GM12874 (cell line): ENCODE data around the gene VAV2.

Source experiments
- TF ChIP-seq, protein P1 (sequence below): IDR thresholded peaks from 2 replicates; pipeline ENCODE4 v1.5.1; 2011; ENCODE audit warnings: low read depth, mild to moderate bottlenecking, control low read depth, low read length, moderate library complexity; ENCODE audit not compliant: insufficient read depth

The VAV2 gene

DNA sequence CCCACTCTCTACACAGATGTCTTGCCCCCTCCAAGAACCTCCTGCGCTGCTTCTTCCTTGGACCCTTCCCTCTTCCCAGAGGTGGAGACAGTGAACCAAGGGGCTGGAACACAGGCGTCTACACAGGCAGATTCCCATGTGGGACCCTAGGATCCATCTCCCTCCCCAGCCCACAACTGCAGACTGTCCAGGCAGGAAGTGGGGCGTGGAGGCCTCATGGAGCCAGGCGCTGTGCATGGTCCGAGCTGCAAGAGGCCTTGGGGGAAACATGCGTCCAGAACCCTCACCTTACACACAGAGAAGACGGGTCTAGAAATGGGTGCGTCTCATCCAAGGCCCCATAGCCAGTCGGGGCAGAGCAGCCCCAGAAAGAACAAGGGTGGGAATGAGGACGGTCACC is 117.5 kb downstream of the VAV2 start:
- TF ChIP-seq, protein P1, sequence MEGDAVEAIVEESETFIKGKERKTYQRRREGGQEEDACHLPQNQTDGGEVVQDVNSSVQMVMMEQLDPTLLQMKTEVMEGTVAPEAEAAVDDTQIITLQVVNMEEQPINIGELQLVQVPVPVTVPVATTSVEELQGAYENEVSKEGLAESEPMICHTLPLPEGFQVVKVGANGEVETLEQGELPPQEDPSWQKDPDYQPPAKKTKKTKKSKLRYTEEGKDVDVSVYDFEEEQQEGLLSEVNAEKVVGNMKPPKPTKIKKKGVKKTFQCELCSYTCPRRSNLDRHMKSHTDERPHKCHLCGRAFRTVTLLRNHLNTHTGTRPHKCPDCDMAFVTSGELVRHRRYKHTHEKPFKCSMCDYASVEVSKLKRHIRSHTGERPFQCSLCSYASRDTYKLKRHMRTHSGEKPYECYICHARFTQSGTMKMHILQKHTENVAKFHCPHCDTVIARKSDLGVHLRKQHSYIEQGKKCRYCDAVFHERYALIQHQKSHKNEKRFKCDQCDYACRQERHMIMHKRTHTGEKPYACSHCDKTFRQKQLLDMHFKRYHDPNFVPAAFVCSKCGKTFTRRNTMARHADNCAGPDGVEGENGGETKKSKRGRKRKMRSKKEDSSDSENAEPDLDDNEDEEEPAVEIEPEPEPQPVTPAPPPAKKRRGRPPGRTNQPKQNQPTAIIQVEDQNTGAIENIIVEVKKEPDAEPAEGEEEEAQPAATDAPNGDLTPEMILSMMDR: no peak

DNA sequence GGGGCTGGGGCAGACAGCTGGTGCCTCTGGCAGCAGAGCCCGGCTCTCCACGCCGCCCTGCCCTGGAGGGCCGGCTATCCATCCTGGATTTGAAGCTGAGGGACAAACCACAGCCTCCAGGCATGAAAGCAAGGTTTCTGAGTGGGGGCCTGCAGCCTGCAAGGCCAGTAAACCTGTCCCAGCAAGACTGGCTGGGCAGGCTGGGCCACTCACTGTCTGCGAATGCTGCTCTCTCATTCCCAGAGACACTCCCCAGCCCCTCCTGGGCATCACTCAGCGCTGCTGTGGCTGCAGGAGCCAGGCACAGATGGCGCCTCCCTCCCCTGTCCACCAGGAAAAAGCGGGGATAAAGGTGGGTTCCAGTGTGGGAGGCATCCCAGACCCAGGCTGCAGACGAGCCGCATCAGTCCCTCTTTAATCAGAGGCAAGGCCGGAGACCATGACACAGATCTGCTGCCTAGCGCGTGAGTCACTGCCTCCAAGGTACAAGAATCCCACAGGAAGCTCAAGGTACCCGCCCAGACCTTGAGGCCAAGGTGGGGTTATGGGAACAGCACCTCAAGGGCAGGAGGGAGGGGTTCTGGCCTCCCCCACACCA is 118.0 kb downstream of the VAV2 start:
- TF ChIP-seq, protein P1: no peak

DNA sequence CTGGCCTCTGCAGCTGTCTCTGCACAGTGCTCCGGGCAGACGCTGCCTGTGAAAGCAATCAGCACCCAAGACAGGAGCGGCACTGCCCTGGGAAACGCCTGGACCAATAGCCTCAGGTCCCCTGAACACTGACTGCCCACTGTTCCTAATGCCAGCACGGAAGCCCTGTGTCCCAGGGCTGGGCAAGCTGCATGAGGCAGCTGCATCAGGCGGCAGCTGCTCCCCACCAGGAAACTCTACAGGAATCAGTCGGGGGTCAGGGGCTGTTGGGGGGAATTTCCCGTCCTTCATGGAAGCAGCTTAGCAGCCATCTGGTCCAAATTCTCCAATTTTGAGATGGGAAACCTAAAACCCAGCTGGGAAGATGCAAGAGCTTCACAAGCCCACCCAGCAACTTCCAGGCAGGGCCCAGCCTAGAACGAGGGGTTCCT is 118.6 kb downstream of the VAV2 start:
- TF ChIP-seq, protein P1: no peak

DNA sequence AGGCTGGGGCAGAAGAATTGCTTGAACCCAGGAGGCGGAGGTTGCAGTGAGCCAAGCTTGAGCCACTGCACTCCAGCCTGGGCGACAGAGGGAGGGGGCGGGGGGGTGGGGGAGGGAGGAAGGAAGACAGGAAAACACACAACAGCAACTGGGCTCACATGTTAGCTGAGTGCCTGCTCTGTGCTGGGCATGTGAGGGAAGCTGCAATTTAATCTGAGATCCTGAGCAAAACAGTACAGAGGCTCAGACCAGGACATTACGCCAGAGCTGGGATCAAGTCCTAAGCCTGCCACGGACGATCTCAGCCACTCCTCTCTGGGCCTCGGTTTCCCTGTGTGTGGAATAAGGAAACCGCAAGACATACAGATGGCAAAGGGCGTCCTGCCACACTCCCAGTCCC is 119.1 kb downstream of the VAV2 start:
- TF ChIP-seq, protein P1: no peak

DNA sequence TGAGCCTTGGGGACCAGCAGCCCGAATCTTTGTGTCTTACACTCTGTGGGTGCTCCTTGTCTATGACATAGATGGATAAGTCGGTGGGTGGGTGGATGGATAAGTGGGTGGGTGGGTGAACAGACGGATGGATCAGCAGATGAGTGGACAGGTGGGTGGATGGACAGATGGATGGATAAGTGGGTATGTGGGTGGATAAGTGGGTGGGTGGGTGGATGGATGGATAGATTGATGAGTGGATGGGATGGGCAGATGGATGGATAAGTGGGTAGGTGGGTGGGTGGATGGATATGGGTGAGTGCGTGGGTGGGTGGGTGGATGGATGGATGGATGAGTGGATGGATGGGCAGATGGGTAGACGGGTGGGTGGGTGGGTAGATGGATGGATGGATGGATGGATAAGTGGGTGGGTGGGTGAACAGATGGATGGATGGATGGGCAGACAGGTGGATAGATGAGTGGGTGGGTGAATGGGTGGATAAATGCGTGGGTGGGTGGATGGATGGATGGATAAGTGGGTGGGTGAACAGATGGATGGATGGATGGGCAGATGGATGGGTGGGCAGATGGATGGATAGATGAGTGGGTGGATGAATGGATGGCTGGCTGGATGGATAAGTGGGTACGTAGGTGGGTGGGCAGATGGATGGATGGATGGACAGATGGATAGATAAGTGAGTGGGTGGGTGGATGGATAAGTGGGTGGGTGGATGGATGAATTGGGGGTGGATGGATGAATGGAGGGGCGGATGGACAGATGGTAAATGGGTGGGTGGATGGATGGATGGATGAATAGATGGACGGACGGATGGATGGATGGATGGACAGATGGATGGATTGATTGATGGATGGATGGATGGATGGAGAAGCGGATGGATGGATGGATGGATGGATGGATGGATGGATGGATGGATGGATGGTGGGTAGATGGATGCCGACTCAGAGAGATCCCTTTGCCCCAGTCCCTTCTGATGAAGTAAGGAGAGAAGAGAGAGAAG is 121.2 kb downstream of the VAV2 start:
- TF ChIP-seq, protein P1: no peak

DNA sequence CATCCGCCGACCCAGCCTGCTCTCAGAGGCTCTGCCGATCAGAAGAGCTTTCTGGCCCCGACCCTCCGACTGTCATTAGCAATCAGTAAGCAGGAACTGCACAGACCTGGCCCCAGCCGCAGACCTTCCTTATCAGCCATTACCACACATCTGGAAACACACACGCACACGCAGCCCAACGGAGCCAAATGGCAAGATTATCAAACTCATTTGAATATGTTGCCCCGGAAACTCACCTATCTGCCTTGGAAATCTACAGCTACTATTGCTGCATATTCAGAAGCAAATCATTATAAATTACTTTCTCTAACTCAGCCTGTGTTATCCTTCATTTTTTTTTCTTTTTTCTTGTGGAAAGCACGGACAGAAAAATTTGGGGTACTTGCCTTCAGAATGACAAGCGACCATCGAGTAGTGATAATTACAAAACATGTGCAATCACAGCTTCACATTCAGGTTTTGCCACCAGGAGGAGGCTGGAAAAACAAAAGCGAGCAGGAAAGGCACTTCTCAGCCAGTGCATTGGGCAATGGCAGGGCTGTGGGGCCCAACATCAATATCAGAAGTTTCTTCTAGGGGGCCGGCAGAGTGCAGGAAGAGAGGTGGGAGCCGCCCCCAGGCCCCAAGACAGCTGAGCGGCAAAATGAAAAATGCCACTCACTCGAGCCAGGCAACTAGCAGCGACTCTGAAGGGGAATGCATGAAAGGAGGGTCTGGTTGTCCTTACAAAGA is 122.3 kb downstream of the VAV2 start:
- TF ChIP-seq, protein P1: no peak

DNA sequence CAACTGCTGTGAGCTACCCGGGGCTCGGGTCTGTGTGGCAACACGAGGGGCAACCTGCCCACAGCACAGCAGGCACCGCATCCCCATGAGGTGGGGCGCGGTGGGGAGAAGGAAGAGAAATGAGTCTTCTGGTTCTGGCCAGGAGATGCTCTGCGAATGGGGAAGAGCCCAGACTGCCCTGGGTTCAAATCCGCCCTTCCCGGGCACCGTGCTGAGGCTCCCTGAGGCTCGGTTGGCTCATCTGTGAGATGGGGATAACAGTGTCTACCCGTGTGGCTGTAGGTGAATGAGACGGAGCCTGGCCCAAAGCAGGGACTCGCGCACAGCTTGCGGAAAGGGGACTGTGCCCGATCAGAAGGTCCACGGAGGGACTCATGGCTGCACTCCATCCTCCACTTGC is 123.9 kb downstream of the VAV2 start:
- TF ChIP-seq, protein P1: no peak
